Stimulated activated CD4-positive, alpha-beta T cell treated with anti-CD3 and anti-CD28 coated beads, Interleukin-1b, Interleukin-23, amount 100 ng/mL, for 48 hours (primary cell): ENCODE data around the gene ZNF598.

ENCODE experiments used
- DNase-seq: peaks from one replicate; pipeline ENCODE4 v3.0.0-alpha.2; 2020

ZNF598 gene

DNA sequence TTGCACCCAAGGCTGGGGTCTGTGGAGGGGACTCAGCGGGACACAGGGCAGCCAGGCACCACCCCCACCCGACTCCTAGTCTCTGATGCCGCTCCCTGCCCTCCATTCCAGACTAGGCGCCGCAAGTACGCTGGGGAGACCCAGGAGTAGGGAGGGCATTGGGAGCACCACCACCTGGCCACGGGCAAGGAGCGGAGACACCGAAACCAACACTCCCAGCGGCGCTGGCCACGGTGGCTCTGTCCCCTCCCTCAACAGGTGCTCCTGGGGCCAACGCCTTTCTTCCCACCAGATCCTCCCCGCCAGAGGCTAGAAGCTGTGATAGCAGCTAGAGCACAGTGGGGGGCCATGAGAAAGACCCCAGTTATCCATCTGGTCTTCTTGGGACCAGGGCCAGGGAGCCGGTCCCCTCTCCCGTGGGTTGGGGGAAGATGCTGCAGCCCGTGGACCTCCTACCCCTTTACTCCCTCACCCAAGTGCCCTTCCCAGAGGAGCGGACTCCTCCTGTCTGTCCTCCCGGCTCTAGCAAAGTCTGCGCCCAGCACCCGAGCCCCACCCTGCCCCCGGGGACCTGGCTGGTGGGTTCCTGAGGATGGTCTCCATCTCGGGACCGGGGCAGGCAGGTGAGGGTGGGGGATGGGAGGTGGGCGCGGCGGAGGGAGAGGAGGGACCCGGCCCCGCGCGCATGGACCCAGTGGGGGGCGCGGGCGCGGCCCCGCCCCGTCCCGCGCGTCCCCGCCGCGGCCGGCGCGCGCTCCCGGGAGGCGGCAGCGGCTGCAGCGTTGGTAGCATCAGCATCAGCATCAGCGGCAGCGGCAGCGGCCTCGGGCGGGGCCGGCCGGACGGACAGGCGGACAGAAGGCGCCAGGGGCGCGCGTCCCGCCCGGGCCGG is 20.2 kb downstream of the ZNF598 start, which contains the start of gene SYNGR3:
SYNGR3 (plus strand) TSS at position 762 of the 892 bp plus-strand sequence. CDS start 133 bp downstream, outside the sequence.
- DNase-seq: no peak

DNA sequence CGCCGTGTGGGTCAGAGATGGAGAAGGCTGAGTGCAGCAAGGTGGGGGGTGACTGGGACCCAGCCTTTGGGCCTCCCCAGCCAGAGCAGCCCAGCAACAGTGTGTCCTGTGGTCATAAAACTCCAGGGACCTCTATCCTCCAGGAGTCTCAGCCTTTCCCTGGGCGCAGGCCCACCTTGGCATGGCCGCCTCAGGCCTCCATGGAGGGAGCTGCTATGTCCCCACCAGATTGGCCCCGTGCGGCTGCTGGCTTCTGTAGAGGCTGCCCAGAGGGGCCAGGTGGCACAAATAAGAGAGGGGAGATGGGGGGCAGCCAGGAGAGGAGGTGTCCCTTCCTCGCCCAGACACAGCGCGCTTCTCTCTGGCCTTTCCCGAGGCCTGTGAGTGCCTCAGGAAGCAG is 22.4 kb downstream of the ZNF598 start:
- DNase-seq: no peak

- DNase-seq: no peak
Measured at GRCh38 chr16:1985466-1986150, 24.0 kb downstream of the ZNF598 start.

- DNase-seq: no peak
Measured at GRCh38 chr16:1984347-1985225, 25.0 kb downstream of the ZNF598 start.

DNA sequence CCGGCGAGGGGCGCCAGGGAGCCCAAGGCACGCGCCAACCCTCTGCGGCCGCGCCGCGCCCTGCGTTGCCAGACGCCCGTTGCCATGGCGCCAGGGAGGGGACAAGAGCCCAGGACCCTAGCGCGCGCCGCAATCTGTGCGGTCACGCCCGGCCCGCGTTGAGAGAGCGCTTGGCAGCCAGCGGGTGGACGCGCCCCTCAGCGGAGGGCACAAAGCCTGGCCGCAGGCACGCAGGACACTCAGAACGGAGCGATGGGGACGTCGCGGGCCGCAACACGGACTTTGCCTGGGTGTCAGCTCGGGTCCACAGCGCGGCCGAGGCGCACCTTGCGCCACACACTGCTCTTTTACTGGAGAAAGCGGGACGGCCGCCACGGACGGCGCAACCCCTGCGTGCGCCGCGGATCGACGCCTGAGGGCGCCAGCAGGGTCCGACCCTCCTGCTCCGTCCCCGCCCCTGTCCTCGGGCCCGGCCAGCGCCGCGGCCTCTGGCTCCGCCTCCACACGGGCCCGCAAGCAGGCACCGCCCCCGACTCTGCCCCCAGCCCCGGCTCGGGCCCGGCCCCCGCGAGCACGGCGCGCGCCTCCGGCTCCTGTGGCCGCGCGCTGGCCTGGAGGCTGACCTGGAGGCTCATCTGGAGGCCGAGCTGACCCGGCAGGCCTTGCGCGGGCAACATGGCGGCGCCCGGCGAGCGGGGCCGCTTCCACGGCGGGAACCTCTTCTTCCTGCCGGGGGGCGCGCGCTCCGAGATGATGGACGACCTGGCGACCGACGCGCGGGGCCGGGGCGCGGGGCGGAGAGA is 25.9 kb downstream of the ZNF598 start, which contains the start of gene GFER:
GFER (plus strand) TSS at position 650 of the 803 bp plus-strand sequence; CDS start at position 676, 26 bp downstream.
- DNase-seq: peak; percentile 70

GRCh38 chr16:1982991-1983543 is 26.6 kb downstream of the ZNF598 start:
- no peak for DNase-seq

GRCh38 chr16:1982013-1982433 is 27.6 kb downstream of the ZNF598 start:
- DNase-seq: no peak

DNA sequence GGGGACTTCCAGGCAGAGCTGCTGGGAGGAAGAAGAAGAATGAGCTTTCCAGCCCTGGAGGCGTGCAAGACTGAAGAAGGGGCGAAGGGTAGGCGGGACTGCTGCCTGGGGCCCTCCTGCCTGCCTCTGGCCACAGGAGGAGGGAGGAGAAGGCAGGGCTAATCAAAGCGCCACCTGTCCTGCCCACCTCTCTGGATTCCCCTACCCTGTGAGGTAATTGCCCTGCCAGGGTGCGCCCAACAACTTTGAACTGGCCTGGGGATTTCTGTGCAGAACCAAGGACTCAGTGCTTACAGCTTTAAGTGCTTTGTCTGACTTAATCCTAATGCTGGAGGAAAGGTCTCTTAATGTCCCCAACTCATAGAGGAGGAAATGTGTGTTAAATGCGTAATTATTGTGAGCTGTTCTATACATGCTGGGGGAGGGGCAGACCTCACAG is 28.2 kb downstream of the ZNF598 start, which contains the start of gene NOXO1:
NOXO1 (minus strand) TSS at position 72 of the 439 bp plus-strand sequence. CDS start 290 bp downstream, outside the sequence.
- no peak for DNase-seq

DNA sequence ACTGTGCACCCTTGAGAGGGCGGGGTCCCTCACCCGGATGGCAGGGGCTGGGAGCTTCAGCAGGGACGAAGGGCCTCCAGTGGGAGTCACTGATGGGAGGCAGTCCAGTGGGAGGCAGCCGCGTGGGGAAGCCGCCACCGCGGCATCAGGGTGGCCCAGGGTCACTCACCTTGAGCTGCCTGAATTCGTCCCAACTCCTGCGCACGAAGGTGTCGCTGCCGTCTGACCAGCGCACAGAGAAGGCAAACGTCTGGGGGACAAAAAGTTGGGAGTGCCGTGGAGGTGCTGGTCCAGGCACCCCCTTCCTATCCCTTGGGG is 28.9 kb downstream of the ZNF598 start:
- no peak for DNase-seq

DNA sequence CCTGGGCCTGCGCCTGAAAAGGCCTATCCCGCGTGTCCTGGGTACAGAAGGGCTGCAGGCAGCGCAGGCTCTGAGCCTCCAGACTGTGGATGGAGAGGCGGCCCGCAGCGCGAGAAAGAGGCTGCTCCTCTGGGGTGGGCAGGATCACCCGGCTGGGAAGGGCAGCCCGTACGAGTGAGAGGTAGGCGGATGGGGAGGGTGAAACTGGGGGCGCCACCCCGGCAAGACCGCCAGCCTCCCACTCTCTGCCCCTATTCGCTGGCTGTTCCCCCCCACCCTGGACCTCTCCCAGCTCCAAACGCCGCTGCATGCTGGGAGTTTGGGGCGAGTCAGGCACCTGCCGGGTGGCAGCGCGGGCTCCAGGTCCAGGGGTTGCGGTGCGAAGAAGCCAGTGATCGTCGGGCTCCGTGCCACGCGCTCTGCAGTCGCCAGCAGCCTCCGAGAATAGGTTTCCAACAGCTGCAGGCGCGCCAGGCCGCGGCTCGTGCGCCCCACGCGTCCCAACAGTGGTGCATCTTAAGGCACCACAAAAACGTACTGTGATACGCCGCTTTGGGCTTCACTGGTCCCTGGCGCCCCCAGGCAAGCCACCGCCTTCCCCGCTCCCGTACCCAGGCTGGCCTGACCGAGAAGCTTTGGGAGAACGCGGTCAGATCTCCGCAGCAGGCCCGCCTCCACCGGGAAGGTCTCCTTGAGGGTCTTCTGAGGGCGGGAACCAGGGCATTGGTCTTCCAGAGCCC is 29.4 kb downstream of the ZNF598 start:
- DNase-seq: no peak

DNA sequence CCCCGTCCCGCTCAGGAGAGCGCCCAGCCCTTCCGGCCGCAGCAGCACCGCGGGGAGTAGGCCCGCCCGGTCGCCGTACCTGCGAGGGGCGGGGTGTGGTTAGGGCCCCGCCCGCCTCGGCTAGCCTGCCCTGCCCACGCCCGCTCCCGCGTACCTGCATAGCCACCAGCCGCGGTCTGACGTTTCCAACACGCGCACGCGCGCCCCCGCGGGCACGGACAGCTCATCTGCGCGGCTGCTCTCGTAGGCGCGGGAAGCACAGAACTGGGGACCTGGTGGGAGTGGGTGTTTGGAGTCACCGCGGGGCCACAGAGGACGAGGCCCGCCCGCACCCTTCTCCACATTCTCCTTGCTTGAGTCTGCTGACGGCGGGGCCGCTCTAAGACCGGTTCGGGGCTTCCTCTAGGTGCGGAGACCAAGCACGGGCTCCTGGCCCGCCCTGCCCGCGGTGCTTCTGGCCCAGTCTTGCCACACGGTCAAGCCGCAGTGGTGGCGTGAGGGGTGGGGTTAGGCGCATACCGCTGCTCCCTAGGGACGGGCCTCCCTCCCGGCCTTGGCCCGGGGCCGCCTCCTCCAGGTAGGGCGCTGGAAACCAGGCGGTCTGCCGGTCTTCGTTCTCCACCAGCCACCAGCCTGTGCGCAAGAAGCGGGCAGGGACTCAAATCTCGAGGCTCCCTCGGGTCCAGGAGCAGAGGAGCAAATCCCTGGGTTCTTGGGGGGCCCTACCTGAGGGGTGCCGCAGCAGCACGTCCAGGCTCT is 30.2 kb downstream of the ZNF598 start:
- peak; percentile 40 for DNase-seq

DNA sequence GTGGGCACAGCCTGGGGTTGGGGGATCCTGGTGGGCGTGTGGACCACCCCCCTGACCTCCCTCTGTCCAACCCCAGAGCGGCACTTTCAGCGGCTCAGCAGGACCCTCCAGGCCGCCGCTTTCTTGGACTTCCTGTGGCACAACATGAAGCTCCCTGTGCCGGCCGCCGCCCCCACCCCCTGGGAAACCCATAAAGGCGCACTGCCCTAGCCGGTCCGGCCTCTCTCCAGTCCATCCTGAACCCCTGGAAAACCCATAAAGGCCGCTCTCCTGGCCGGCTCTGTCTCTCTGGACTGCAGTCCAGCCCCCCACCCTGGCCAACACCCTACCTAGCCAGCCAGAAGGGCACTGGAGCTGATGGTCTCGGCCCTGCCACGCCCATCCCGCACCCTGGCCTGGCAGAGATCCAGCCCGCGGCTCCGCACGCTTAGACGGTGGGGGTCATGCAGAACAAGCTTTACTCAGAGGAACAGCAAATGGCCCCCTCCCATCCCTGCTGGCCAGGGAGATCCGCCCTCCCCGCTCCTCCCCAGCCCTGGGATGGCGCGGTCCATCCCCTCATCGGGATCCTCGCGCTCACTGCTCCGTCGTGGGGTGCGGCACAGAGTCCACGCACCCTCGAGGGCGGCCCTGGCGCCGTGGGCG is 31.0 kb downstream of the ZNF598 start:
- no peak for DNase-seq

GRCh38 chr16:1977875-1978268 is 31.7 kb downstream of the ZNF598 start:
- DNase-seq: no peak

GRCh38 chr16:1976951-1977874 is 32.4 kb downstream of the ZNF598 start:
- DNase-seq: no peak

GRCh38 chr16:1976216-1976520 is 33.5 kb downstream of the ZNF598 start:
- no peak for DNase-seq

- DNase-seq: no peak
Measured at GRCh38 chr16:1975432-1976215, 34.0 kb downstream of the ZNF598 start.

DNA sequence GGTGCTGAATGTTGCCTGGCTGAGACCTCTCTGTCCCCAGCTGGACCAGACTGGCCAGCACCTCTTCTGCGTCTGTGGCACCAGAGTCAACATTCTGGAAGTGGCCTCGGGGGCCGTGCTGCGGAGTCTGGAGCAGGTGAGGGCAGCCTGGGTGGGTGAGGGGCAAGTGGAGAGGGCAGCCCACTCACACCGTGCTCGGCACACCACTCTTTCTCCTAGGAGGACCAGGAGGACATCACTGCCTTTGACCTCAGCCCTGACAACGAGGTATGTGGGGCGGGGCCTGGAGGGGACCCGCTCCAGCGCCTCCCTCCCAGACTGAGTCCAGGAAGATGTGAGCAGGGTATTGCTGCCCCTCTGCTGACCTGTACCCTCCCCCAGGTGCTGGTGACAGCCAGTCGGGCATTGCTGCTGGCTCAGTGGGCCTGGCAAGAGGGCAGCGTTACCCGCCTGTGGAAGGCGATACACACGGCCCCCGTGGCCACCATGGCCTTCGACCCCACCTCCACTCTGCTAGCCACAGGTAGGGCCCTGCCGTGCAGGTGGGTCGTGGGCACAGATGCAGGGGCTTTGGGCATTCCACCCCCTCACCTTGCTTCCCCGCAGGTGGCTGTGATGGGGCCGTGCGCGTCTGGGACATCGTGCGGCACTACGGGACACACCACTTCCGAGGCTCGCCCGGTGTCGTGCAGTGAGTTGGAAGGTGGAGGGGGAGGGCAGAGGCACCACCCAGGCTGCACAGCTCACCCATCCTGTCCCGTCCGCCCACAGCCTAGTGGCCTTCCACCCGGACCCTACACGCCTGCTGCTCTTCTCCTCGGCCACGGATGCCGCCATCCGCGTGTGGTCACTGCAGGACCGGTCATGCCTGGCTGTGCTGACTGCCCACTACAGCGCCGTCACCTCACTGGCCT is 35.2 kb downstream of the ZNF598 start:
- no peak for DNase-seq
